Endothelial cell of umbilical vein (primary cell): ENCODE measurements around the gene LAMC1.

Experiments
- CTCF ChIP-seq, 2 donors: IDR thresholded peaks; 1 replicate in 1 of 2; 2 replicates in 1 of 2; pipeline ENCODE4 v1.5.1; 2011; ENCODE audit warnings: low read length in 2 of 2, mild to moderate bottlenecking in 2 of 2, moderate library complexity in 2 of 2, control low read depth in 1 of 2, inconsistent platforms in 1 of 2, low read depth in 1 of 2; ENCODE audit not compliant: insufficient read depth in 1 of 2; ENCODE audit errors: extremely low read depth in 1 of 2
- EZH2 ChIP-seq: IDR thresholded peaks from 2 replicates; pipeline ENCODE4 v1.6.1; 2012; ENCODE audit warnings: borderline replicate concordance, low read depth, mild to moderate bottlenecking, moderate library complexity, low read length, inconsistent platforms; ENCODE audit not compliant: severe bottlenecking
- FOS ChIP-seq: IDR thresholded peaks from 2 replicates; pipeline ENCODE4 v1.6.1; 2011; ENCODE audit warnings: mild to moderate bottlenecking, low read length, moderate library complexity, borderline replicate concordance; ENCODE audit not compliant: insufficient read depth
- GATA2 ChIP-seq: IDR thresholded peaks from 2 replicates; pipeline ENCODE4 v1.7.0; 2011; ENCODE audit warnings: low read depth, mild to moderate bottlenecking, moderate library complexity, mixed read lengths, low read length; ENCODE audit not compliant: insufficient read length, insufficient read depth
- JUN ChIP-seq: IDR thresholded peaks from 2 replicates; pipeline ENCODE4 v1.6.1; 2011; ENCODE audit warnings: borderline replicate concordance, low read depth; ENCODE audit not compliant: insufficient read length, insufficient read depth
- MAX ChIP-seq: IDR thresholded peaks from 2 replicates; pipeline ENCODE4 v1.6.1; 2011; ENCODE audit not compliant: insufficient read depth, insufficient read length
- MYC ChIP-seq: IDR thresholded peaks from one replicate; pipeline ENCODE4 v1.6.1; 2011; ENCODE audit warnings: mild to moderate bottlenecking, low read depth, low read length
- POLR2A ChIP-seq: IDR thresholded peaks from 2 replicates; pipeline ENCODE4 v1.6.1; 2012; ENCODE audit warnings: low read depth, mild to moderate bottlenecking, control low read depth, low read length
- POLR2AphosphoS5 ChIP-seq: IDR thresholded peaks from 2 replicates; pipeline ENCODE4 v1.6.1; 2012; ENCODE audit warnings: low read depth, mild to moderate bottlenecking, control low read depth, low read length, moderate library complexity; ENCODE audit not compliant: insufficient read depth

- TF ChIP-seq MYC (no peak), CTCF (IDR thresholded peaks at IDR 0.05; ENCODE audit: extremely low read depth in 1 of 2, insufficient read depth in 1 of 2, low read depth in 1 of 2, low read length in 2 of 2) (no peak), POLR2A (no peak), POLR2AphosphoS5 (no peak), MAX (no peak), JUN (no peak), EZH2 (no peak), FOS (no peak), GATA2 (no peak)
Measured at GRCh38 chr1:183073320-183073719, 50.1 kb downstream of the LAMC1 start.
